Activated naive CD4-positive, alpha-beta T cell treated with anti-CD3 and anti-CD28 coated beads for 36 hours (primary cell): ENCODE data around the gene TRIM17. TPM values are rescaled to one million over a fixed set of nuclear protein-coding genes. Genes with fewer than 3 reads are reported as not detected.

Experiments
- CTCF ChIA-PET: fragments of 350-600 bp; sonication (Branson Sonifier 250); formaldehyde crosslinking; loops from one replicate; lab custom pipeline; 2021; ENCODE audit warnings: antibody characterized with exemption; lab: Charles Lee
- DNase-seq: peaks from one replicate; pipeline ENCODE4 v3.0.0-alpha.2; 2020
- H3K27ac Mint-ChIP-seq: one replicate; pipeline ENCODE4 v1.8.0; 2021; ENCODE audit warnings: mild to moderate bottlenecking, mixed read lengths
- H3K27me3 Mint-ChIP-seq: one replicate; pipeline ENCODE4 v1.8.0; 2021; ENCODE audit warnings: low read depth, mixed read lengths
- H3K36me3 Mint-ChIP-seq: one replicate; pipeline ENCODE4 v1.8.0; 2021; ENCODE audit warnings: low read depth, mixed read lengths
- H3K4me1 Mint-ChIP-seq: one replicate; pipeline ENCODE4 v1.8.0; 2021; ENCODE audit warnings: low read depth, mixed read lengths
- H3K4me3 Mint-ChIP-seq: one replicate; pipeline ENCODE4 v1.8.0; 2021; ENCODE audit warnings: mild to moderate bottlenecking, moderate library complexity, mixed read lengths
- H3K9me3 Mint-ChIP-seq: one replicate; pipeline ENCODE4 v1.8.0; 2021; ENCODE audit warnings: mixed read lengths
- intact Hi-C: fragments of 100-400 bp; cut with micrococcal nuclease; formaldehyde crosslinking; loops from one replicate; pipeline ENCODE4 v1.15.1; 2023
- total RNA-seq, 2 experiments: library from RNA; stranded (reverse); gene quantifications; one replicate each; pipeline ENCODE4 v1.2.3, GENCODE V29; 2021

Gene TRIM17
- total RNA-seq, 2 experiments from 2014 or later, result 1.0 to 1.2 TPM

DNA sequence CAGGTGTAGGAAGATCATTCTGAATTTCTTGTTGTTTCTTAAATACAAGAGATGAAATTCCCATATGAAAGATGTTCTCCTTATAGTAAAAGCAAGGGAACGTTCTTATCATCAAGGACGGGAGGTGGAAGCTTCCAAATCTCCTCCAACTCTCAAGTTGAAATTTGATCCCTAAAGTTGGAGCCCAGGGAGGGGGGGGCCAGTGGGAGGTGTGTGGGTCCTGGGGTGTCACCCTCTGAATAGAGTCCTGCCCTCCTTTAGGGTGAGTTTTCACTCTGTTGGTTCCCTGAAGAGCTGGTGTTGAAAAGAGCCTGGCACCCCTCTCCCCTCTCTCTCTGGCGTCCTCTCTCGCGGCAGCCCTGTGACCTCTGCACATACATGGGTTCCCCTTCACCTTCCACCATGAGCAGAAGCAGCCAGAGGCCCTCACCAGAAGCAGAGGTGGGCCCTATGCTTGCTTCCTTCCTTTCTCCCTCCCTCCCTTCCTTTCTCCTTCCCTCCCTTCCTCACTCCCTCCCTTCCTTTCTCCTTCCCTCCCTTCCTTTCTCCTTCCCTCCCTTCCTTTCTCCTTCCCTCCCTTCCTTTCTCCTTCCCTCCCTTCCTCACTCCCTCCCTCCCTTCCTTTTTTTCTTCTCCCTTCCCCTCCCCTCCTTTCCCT, 10.0 kb upstream of the TRIM17 start:
- Mint-ChIP-seq H3K36me3 (no peaks in the 10 kb centered on the region), H3K9me3 (no peaks in the 10 kb centered on the region), H3K27ac (no peak overlapping the region), H3K27me3 (peaks cover 17% of the 10 kb centered on the region), H3K4me3 (no peak overlapping the region), H3K4me1 (no peaks in the 10 kb centered on the region)
- DNase-seq, result no peak
- intact Hi-C loops, result no loop called here
- CTCF ChIA-PET, result no interaction called here

DNA sequence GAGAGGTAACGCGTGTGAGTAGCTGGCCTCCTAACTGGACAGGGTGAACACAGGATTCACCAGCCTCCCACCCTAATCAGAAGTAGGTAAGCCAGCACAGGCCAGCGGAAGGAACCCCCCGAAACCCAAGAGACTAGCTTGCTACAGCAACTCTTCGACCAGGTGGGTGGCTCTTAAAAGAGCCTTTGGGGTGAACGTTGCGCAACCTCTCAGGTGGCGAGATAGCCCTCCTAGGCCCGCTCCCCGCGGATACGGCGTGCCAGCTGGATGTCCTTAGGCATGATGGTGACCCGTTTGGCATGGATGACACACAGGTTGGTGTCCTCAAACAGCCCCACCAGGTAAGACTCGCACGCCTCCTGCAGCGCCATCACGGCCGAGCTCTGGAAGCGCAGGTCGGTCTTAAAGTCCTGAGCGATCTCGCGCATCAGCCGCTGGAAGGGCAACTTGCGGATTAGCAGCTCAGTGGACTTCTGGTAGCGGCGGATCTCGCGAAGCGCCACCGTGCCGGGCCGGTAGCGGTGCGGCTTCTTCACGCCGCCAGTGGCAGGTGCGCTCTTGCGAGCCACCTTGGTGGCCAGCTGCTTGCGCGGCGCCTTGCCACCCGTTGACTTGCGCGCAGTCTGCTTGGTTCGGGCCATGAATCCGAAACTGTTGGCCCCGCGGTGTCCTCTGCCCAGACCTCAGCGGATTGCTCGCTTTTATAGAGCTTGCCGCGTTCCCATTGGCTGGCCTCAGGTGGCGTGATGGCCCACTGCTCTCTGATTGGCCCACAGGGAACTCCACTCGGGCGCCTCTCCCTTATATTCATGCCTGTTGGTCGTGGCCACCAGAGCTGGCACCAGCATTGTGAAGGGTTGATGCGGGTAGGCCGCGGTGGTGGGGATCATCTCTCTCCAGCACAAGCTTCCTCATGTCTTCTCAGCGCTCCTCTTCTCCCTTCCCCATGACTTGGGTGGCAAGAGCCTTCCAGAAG, 8.3 kb upstream of the TRIM17 start:
- DNase-seq, result no peak
- no peaks in the 10 kb centered on the region for H3K36me3 Mint-ChIP-seq
- intact Hi-C loops, result no loop called here
- H3K9me3 Mint-ChIP-seq, result no peaks in the 10 kb centered on the region
- H3K4me1 Mint-ChIP-seq, result no peaks in the 10 kb centered on the region
- peaks cover 14% of the 10 kb centered on the region for H3K27me3 Mint-ChIP-seq
- no peak overlapping the region for H3K27ac Mint-ChIP-seq
- H3K4me3 Mint-ChIP-seq, result no peak overlapping the region
- CTCF ChIA-PET, result interaction anchor here (1.2 kb wide), 1 partner anchor 76 kb away, joined by 3 read pairs; no protein-coding TSS in a partner anchor

DNA sequence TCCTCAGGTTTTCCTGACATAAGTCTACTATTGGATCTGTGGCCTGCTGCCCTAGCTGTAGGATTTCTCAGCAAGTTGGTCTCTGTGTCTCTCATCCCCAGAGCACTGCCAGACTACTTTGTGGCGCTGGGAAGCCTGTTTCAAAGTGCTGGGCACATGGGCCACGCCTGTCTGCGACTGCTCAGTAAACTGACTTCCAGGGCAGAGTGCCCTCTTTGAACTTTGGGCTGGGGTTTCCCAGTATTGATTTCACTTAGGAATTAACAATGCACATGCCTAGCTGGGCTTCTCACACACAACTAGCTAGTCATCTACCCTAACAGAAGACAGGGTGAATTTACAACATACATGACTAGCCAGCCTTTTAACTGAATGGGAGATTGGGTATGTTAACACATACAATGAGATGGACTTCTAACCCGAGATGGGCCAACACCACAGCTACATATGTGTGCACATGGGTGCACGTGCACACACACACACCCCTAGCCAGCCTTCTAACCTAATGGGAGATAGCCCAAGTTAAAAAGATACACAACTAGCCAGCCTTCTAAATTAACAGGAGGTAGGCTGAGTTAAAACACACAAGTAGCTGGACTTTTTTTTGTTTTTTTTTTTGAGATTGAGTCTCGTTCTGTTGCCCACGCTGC, 6.9 kb upstream of the TRIM17 start:
- peaks cover 8% of the 10 kb centered on the region for H3K27me3 Mint-ChIP-seq
- intact Hi-C loops, result no loop called here
- H3K27ac Mint-ChIP-seq, result no peak overlapping the region
- H3K9me3 Mint-ChIP-seq, result no peaks in the 10 kb centered on the region
- no peak overlapping the region for H3K4me3 Mint-ChIP-seq
- no peak for DNase-seq
- no peaks in the 10 kb centered on the region for H3K4me1 Mint-ChIP-seq
- CTCF ChIA-PET, result interaction anchor here (0.7 kb wide), 1 partner anchor 31 kb away, joined by 3 read pairs; no protein-coding TSS in a partner anchor
- H3K36me3 Mint-ChIP-seq, result no peaks in the 10 kb centered on the region

DNA sequence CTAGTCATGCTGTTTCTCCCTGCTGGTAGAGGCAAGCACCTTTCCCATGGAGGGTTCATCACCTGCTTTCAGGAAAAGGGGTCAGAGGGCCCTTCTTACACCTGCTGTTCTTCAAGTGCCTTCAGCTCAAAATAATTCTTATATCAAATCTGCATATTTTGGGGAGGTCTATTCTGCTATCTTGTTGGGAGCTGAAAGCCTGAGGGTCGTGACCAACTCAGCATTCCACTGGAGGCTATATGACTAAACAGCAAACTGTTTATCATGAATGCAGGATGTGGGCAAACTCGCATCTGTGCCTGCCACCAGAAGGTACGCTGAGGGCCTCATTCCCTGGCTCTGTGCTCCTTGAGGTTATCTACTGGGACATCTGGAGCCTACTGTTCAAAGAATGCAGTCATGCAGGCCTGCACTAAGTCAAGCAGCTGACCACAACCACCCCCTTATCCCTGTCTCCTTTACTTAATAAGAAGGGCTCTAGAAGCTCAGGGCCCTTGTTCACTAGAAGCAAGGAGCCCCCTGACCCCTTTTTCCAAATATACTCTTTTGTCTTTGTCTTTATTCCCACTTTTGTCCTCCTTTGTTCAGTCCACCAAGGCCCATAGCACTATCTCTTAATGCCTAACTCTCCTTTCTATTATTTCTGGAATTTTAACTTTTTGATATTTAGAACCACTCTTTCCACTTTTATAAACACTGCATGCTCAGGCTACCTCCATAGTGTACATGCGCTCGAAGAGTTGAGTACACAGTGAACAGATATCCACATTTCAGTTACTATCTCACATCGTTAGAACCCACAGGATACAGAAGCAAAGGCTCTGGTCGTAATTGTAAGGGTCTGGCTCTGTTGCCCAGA, 4.5 kb upstream of the TRIM17 start:
- H3K36me3 Mint-ChIP-seq, result no peaks in the 10 kb centered on the region
- H3K4me3 Mint-ChIP-seq, result no peak overlapping the region
- DNase-seq, result no peak
- no peak overlapping the region for H3K27ac Mint-ChIP-seq
- no peaks in the 10 kb centered on the region for H3K9me3 Mint-ChIP-seq
- intact Hi-C loops, result no loop called here
- CTCF ChIA-PET, result no interaction called here
- peaks cover 2% of the 10 kb centered on the region for H3K27me3 Mint-ChIP-seq
- H3K4me1 Mint-ChIP-seq, result peaks cover 7% of the 10 kb centered on the region

DNA sequence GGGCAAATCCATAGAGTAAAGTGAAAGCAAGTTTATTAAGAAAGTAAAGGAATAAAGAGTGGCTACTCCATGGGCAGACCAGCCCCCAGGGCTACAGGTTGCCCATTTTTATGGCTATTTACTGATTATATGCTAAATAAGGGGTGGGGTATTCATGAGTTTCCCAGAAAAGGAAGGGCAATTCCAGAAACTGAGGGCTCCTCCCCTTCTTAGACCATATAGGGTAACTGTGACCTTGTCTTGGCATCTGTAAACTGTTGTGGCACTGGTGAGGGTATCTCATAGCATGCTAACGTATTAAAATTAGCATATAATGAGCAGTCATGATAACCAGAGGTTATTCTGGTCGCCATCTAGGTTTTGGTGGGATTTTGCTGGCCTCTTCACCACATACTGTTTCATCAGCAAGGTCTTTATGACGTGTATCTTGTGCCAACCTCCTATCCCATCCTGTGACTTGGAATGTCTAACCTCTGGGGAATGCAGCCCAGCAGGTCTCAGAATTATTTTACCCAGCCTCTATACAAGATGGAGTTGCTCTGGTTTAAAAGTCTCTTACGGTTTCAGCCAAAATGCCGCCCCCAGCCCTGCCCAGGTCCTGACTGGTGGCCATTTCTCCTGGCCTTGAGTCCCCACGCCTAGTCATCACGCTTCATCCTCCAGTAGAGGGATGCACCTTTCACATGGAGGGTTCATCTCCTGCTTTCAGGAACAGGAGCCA, 982 bp upstream of the TRIM17 start:
- H3K27me3 Mint-ChIP-seq, result peaks cover 5% of the 10 kb centered on the region
- DNase-seq, result no peak
- H3K4me1 Mint-ChIP-seq, result peaks cover 13% of the 10 kb centered on the region
- H3K36me3 Mint-ChIP-seq, result no peaks in the 10 kb centered on the region
- no peaks in the 10 kb centered on the region for H3K9me3 Mint-ChIP-seq
- H3K4me3 Mint-ChIP-seq, result no peak overlapping the region
- intact Hi-C loops, result no loop called here
- CTCF ChIA-PET, result no interaction called here
- H3K27ac Mint-ChIP-seq, result no peak overlapping the region

DNA sequence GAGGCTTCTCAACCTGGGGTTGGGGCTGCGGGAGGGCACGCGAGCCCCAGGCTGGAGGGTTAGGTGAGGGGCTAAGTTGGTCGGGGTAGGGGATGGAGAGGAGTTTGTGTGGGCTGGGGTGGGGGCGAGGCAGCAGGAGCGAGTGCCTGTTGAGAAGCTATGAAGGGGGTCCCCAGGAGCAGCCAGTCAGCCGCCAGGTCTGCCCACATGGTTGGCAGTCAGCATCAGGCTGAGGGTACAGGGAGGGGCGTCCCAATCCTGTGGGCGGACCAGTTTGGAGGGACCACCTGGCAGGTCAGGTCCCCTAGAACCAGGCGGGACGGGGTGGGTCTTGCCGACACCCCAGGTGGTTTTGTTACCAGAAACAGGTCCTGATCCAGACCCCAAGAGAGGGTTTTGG, 400 bp upstream of the TRIM17 start:
- H3K27ac Mint-ChIP-seq, result no peak overlapping the region

DNA sequence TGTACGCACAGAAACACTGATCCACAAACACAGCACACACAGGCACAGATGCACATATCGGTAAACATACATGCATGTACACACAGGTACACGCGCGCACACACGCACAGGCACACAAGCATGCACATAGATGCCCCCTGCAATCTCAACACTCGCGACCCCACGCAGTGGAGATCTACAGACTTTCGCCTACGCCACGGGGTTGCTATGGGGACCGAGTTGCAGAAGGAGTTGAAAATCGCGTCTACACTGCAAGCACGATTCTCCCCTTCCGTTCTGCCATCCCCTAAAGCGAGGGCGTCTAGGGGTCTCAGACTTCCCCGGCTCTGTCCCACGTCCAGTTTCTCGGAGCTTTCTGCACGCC, 826 bp downstream of the TRIM17 start:
- peak overlapping the region; percentile 54 for H3K4me3 Mint-ChIP-seq
- DNase-seq, result peak; percentile 21
- H3K27ac Mint-ChIP-seq, result no peak overlapping the region
- no peaks in the 10 kb centered on the region for H3K36me3 Mint-ChIP-seq
- H3K4me1 Mint-ChIP-seq, result peaks cover 13% of the 10 kb centered on the region
- intact Hi-C loops, result loop anchor here (1.0 kb wide), 1 partner anchor 9 kb away; no protein-coding TSS in a partner anchor
- H3K27me3 Mint-ChIP-seq, result peaks cover 5% of the 10 kb centered on the region
- H3K9me3 Mint-ChIP-seq, result no peaks in the 10 kb centered on the region
- CTCF ChIA-PET, result no interaction called here

More for the DNA sequence above, 400 bp upstream of the TRIM17 start:
- H3K36me3 Mint-ChIP-seq, result no peaks in the 10 kb centered on the region
- H3K9me3 Mint-ChIP-seq, result no peaks in the 10 kb centered on the region
- intact Hi-C loops, result no loop called here
- H3K4me1 Mint-ChIP-seq, result peaks cover 13% of the 10 kb centered on the region
- peaks cover 5% of the 10 kb centered on the region for H3K27me3 Mint-ChIP-seq
- CTCF ChIA-PET, result no interaction called here
- no peak for DNase-seq
- peak overlapping the region; percentile 9 for H3K4me3 Mint-ChIP-seq

DNA sequence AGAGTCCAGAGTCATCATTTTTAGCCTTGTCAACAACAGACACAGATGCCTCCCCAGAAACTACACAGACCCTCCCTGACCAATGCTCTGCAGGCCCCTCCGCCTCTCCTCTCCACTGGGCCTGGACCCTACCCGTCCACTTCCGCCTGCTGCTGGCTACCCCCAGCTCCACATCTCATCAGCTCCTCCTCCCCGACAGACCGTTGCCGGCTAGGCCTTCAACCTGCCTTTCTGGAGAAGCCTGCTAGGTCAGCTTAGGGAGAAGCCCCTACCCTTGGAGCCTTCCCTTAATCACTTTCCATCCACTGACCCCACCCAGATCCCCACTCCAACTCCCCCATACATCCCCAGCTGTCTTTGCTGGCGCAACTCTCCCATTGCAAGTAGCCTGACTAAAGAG, 1.4 kb downstream of the TRIM17 start:
- CTCF ChIA-PET, result no interaction called here

DNA sequence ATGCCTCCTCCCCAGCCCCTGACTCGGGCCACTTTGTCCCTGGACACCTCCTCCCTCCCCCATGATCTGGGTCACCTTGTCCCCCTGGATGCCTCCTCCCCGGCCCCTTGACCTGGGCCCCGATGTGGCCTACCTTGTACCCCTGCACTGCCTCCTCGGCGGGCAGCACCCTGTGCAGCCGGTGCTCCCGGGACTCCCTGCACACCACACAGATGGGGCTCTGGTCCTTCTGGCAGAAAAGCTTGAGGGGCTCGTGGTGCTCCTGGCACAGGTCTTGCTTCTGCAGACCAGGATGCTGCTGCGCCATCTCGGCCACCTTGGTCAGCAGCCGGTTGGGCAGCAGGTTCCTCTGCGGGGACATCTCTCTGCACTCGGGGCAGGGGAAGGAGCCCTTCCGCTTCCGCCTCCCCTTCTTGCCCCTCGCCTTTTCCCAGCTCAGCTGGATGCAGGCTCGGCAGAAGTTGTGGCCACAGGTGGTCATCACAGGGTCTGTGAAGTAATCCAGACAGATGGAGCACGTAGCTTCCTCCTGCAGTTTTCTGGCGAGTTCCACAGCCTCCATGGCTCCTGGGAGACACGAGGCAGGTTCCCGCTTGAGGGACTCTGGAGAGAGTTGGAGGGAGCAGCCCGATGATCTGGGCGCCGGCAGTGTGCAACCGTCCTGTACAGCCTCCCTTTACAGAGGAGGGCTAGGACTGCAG, 2.0 kb downstream of the TRIM17 start:
- no peak overlapping the region for H3K4me3 Mint-ChIP-seq

More for the DNA sequence above, 1.4 kb downstream of the TRIM17 start:
- intact Hi-C loops, result no loop called here
- no peaks in the 10 kb centered on the region for H3K9me3 Mint-ChIP-seq
- peaks cover 13% of the 10 kb centered on the region for H3K4me1 Mint-ChIP-seq
- H3K36me3 Mint-ChIP-seq, result no peaks in the 10 kb centered on the region
- no peak overlapping the region for H3K4me3 Mint-ChIP-seq
- H3K27ac Mint-ChIP-seq, result no peak overlapping the region
- H3K27me3 Mint-ChIP-seq, result peaks cover 5% of the 10 kb centered on the region
- no peak for DNase-seq

DNA sequence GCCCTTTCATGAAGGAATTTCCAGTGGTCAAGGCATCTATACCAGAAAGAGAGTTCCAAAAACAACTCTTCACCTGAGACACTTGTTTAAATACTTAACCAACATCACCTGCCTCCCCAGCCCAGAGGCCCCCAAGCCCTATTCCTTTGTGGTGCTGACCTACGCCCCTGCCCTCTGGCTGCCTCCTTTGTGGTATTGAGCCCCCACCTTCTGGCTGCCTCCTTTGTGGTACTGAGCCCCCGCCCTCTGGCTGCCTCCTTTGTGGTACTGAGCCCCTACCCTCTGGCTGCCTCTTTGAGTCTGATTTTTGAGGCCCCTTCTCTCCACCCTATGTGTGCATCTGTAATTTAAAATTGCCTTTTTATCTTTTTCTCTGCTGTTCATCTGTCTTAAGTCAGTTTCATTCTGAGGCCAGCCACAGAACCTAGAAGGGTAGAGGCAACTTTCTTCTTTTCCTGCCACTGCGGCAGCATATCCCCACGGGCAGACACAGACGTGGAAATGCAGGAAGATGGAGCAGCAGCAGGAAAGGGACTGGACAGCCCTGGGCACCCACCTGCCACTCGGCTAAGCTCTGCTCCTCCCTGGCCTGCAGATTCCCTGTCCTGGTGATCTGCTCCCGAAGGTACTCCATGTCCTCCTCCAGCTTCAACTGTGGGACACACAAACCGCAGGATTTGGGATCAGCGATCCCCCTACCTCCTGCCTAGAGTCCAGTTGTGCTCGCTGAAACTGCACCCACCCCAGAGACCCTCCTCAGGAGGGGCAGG, 3.2 kb downstream of the TRIM17 start:
- H3K9me3 Mint-ChIP-seq, result no peaks in the 10 kb centered on the region
- peaks cover 18% of the 10 kb centered on the region for H3K4me1 Mint-ChIP-seq
- no peak for DNase-seq
- CTCF ChIA-PET, result no interaction called here
- no peak overlapping the region for H3K27ac Mint-ChIP-seq
- intact Hi-C loops, result no loop called here
- H3K4me3 Mint-ChIP-seq, result no peak overlapping the region
- peaks cover 5% of the 10 kb centered on the region for H3K27me3 Mint-ChIP-seq
- H3K36me3 Mint-ChIP-seq, result no peaks in the 10 kb centered on the region

More for the DNA sequence above, 2.0 kb downstream of the TRIM17 start:
- Mint-ChIP-seq H3K36me3 (no peaks in the 10 kb centered on the region), H3K9me3 (no peaks in the 10 kb centered on the region), H3K27me3 (peaks cover 5% of the 10 kb centered on the region), H3K4me1 (peaks cover 13% of the 10 kb centered on the region), H3K27ac (no peak overlapping the region)
- intact Hi-C loops, result no loop called here
- DNase-seq, result no peak
- CTCF ChIA-PET, result no interaction called here
